Suprapubic skin (tissue), 4 donors: ENCODE data around the gene DTNBP1. TPM values are rescaled to one million over a fixed set of nuclear protein-coding genes. Genes with fewer than 3 reads are reported as not detected.

Experiments
- DNase-seq, 2 donors: peaks; one replicate each; pipeline ENCODE4 v3.0.0-alpha.2; 2019; ENCODE audit warnings: low spot score in 2 of 2
- H3K27ac ChIP-seq: fragments of 200-600 bp; sonication (generic); one replicate; pipeline ENCODE4 v1.5.1; 2019
- H3K27me3 ChIP-seq: fragments of 200-600 bp; sonication (generic); one replicate; pipeline ENCODE4 v1.5.1; 2019
- H3K36me3 ChIP-seq: fragments of 200-600 bp; sonication (generic); one replicate; pipeline ENCODE4 v1.5.1; 2019
- H3K4me1 ChIP-seq: fragments of 200-600 bp; sonication (generic); one replicate; pipeline ENCODE4 v1.5.1; 2019
- H3K4me3 ChIP-seq: fragments of 200-600 bp; sonication (generic); one replicate; pipeline ENCODE4 v1.5.1; 2019; ENCODE audit warnings: mild to moderate bottlenecking
- H3K9me3 ChIP-seq: fragments of 200-600 bp; sonication (generic); one replicate; pipeline ENCODE4 v1.5.1; 2019
- CTCF ChIP-seq, 2 donors: fragments of 200-600 bp in 1 of 2; fragments of 450-650 bp in 1 of 2; sonication (generic) in 1 of 2; IDR thresholded peaks; one replicate each; pipeline ENCODE4 v1.5.1; 2016 to 2019; ENCODE audit warnings: antibody characterized with exemption in 2 of 2, mild to moderate bottlenecking in 1 of 2, moderate library complexity in 1 of 2
- EP300 ChIP-seq: sonication (generic); formaldehyde crosslinking; IDR thresholded peaks from one replicate; pipeline ENCODE4 v1.6.1; 2017; ENCODE audit warnings: antibody characterized with exemption
- POLR2A ChIP-seq, 2 donors: fragments of 450-650 bp; IDR thresholded peaks; one replicate each; pipeline ENCODE4 v1.6.1; 2017; ENCODE audit warnings: antibody characterized with exemption in 2 of 2, mild to moderate bottlenecking in 2 of 2, moderate library complexity in 2 of 2
- POLR2AphosphoS5 ChIP-seq, 3 donors: sonication (generic); formaldehyde crosslinking; IDR thresholded peaks; one replicate each; pipeline ENCODE4 v1.6.1; 2017; ENCODE audit warnings: antibody characterized with exemption in 3 of 3
- WGBS: methylation state at CpG from one replicate; pipeline ENCODE4 v1.1.5; 2018; 5-methylcytosine and 5-hydroxymethylcytosine counted together
- total RNA-seq, 4 donors: library from RNA; depleted of rRNA; stranded (reverse); fragments of >200 nt; gene quantifications; one replicate each; pipeline ENCODE4 v1.1.0, GENCODE V29; 2016

The DTNBP1 gene
- total RNA-seq, 4 donors from 2014 or later = 12.7 to 17.1 (median 16.4) TPM

GRCh38 chr6:15515660-15516375 lies 147.0 kb downstream of the DTNBP1 start:
- 86% methylated on average over 18 of the region's 18 CpGs for WGBS
- peaks cover 7% of the 10 kb centered on the region for H3K4me1 ChIP-seq
- H3K9me3 ChIP-seq = no peaks in the 10 kb centered on the region
- H3K4me3 ChIP-seq = no peak overlapping the region
- H3K27me3 ChIP-seq = no peaks in the 10 kb centered on the region
- DNase-seq = no peak
- TF ChIP-seq CTCF (IDR thresholded peaks at IDR 0.05) = no peak
- TF ChIP-seq EP300 = no peak
- no peak for TF ChIP-seq POLR2AphosphoS5 (IDR thresholded peaks at IDR 0.05)
- TF ChIP-seq POLR2A (IDR thresholded peaks at IDR 0.05) = no peak
- H3K27ac ChIP-seq = no peak overlapping the region
- peaks cover 90% of the 10 kb centered on the region for H3K36me3 ChIP-seq

GRCh38 chr6:15515226-15515625 lies 147.6 kb downstream of the DTNBP1 start:
- no peak overlapping the region for H3K4me3 ChIP-seq
- no peak for TF ChIP-seq POLR2A (IDR thresholded peaks at IDR 0.05)
- no peak for TF ChIP-seq CTCF (IDR thresholded peaks at IDR 0.05)
- TF ChIP-seq POLR2AphosphoS5 (IDR thresholded peaks at IDR 0.05) = no peak
- no peak for TF ChIP-seq EP300
- H3K9me3 ChIP-seq = no peaks in the 10 kb centered on the region
- no peak overlapping the region for H3K27ac ChIP-seq
- WGBS = 99% methylated on average over 6 of the region's 6 CpGs
- peaks cover 87% of the 10 kb centered on the region for H3K36me3 ChIP-seq
- H3K4me1 ChIP-seq = peaks cover 7% of the 10 kb centered on the region
- DNase-seq = no peak
- no peaks in the 10 kb centered on the region for H3K27me3 ChIP-seq

GRCh38 chr6:15513801-15514711 lies 148.8 kb downstream of the DTNBP1 start:
- Histone ChIP-seq H3K36me3 (peaks cover 83% of the 10 kb centered on the region), H3K9me3 (no peaks in the 10 kb centered on the region), H3K27me3 (no peaks in the 10 kb centered on the region), H3K4me1 (peaks cover 7% of the 10 kb centered on the region), H3K27ac (no peak overlapping the region), H3K4me3 (no peak overlapping the region)
- 73% methylated on average over 18 of the region's 21 CpGs for WGBS
- no peak for DNase-seq
- no peak for TF ChIP-seq EP300
- TF ChIP-seq CTCF (IDR thresholded peaks at IDR 0.05) = no peak
- no peak for TF ChIP-seq POLR2AphosphoS5 (IDR thresholded peaks at IDR 0.05)
- no peak for TF ChIP-seq POLR2A (IDR thresholded peaks at IDR 0.05)

- DNase-seq = no peak
- Histone ChIP-seq H3K27me3 (no peaks in the 10 kb centered on the region), H3K36me3 (peaks cover 83% of the 10 kb centered on the region), H3K4me3 (no peak overlapping the region), H3K4me1 (peaks cover 7% of the 10 kb centered on the region), H3K27ac (no peak overlapping the region), H3K9me3 (no peaks in the 10 kb centered on the region)
- no peak for TF ChIP-seq POLR2AphosphoS5 (IDR thresholded peaks at IDR 0.05)
- no peak for TF ChIP-seq EP300
- TF ChIP-seq POLR2A (IDR thresholded peaks at IDR 0.05) = no peak
- TF ChIP-seq CTCF (IDR thresholded peaks at IDR 0.05) = no peak
- WGBS = 90% methylated on average over 28 of the region's 34 CpGs
These were observed 149.6 kb downstream of the DTNBP1 start for GRCh38 chr6:15513131-15513771.
